A549 (cell line): ENCODE measurements around the gene UQCC3.

Experiments used
- CBX2 ChIP-seq: fragments of 200-600 bp; sonication (generic); IDR thresholded peaks from 2 replicates; pipeline ENCODE4 v1.6.1; 2016; ENCODE audit warnings: low read depth, mild to moderate bottlenecking, borderline replicate concordance
- CHD2 ChIP-seq: fragments of 150-350 bp; IDR thresholded peaks from 2 replicates; pipeline ENCODE4 v1.6.1; 2014; ENCODE audit warnings: low read length; ENCODE audit not compliant: partially characterized antibody
- EP300 ChIP-seq, 2 experiments: fragments of >200 bp; sonication (Bioruptor Twin); formaldehyde crosslinking; IDR thresholded peaks; 2 replicates in 1 of 2; 3 replicates in 1 of 2; pipeline ENCODE4 v1.6.1; 2016 to 2017
- FOXS1 ChIP-seq: fragments of 250-450 bp; sonication (Bioruptor Pico); IDR thresholded peaks from 2 replicates; pipeline ENCODE4 v1.5.0; 2020; ENCODE audit warnings: mild to moderate bottlenecking, moderate library complexity
- GATA3 ChIP-seq: IDR thresholded peaks from 2 replicates; pipeline ENCODE4 v1.6.1; 2012; ENCODE audit warnings: borderline replicate concordance
- KDM1A ChIP-seq: fragments of 200-600 bp; sonication (generic); IDR thresholded peaks from 2 replicates; pipeline ENCODE4 v1.6.1; 2016; ENCODE audit warnings: low read depth, mild to moderate bottlenecking
- POLR2A ChIP-seq: IDR thresholded peaks from 2 replicates; pipeline ENCODE4 v1.6.1; 2012; ENCODE audit warnings: mild to moderate bottlenecking, low read length
- POLR2AphosphoS2 ChIP-seq: conservative IDR thresholded peaks from 2 replicates; pipeline ENCODE4 v1.6.1; 2012; ENCODE audit warnings: low read length, improper control_type of control experiment, inconsistent platforms
- RCOR1 ChIP-seq: fragments of 150-350 bp; IDR thresholded peaks from 2 replicates; pipeline ENCODE4 v1.6.1; 2014; ENCODE audit warnings: antibody characterized with exemption, low read length, low read depth
- TF ChIP-seq, protein P1 (sequence below): fragments of >200 bp; sonication (Bioruptor Twin); formaldehyde crosslinking; IDR thresholded peaks from 3 replicates; pipeline ENCODE4 v1.5.1; 2016
- TF ChIP-seq, protein P2 (sequence below): IDR thresholded peaks from 2 replicates; pipeline ENCODE4 v1.6.1; 2012
- TF ChIP-seq, protein P3 (sequence below): fragments of >200 bp; sonication (Bioruptor Twin); formaldehyde crosslinking; IDR thresholded peaks from 3 replicates; pipeline ENCODE4 v1.6.1; 2016
- TF ChIP-seq, protein P4 (sequence below): IDR thresholded peaks from 2 replicates; pipeline ENCODE4 v1.6.1; 2012
- TF ChIP-seq, protein P5 (sequence below): fragments of 450-650 bp; IDR thresholded peaks from 2 replicates; pipeline ENCODE4 v1.6.1; 2014; ENCODE audit warnings: antibody characterized with exemption

DNA sequence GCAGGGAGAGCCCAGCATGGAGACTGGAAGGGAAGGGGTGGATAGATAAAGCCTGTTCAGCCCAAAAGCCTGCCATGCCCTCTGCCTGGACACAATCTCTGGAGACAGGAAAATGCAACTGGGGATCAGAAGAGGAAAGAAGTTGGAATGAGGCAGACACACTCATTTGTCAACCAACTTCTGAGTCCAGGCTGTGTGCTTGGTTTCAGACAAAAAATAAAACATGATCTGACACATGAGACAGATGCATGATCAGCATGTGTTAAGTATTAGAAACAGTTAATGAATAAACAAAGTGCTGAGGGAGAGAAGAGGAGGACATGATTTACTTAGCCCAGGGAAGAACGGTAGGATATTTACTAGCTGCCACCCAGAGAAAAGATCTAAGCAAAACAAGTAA is 17.0 kb downstream of the UQCC3 start:
- TF ChIP-seq POLR2A = no peak
- no peak for TF ChIP-seq EP300 (IDR thresholded peaks at IDR 0.05)
- no peak for TF ChIP-seq FOXS1
- no peak for TF ChIP-seq CBX2
- no peak for TF ChIP-seq RCOR1
- TF ChIP-seq, protein P1, sequence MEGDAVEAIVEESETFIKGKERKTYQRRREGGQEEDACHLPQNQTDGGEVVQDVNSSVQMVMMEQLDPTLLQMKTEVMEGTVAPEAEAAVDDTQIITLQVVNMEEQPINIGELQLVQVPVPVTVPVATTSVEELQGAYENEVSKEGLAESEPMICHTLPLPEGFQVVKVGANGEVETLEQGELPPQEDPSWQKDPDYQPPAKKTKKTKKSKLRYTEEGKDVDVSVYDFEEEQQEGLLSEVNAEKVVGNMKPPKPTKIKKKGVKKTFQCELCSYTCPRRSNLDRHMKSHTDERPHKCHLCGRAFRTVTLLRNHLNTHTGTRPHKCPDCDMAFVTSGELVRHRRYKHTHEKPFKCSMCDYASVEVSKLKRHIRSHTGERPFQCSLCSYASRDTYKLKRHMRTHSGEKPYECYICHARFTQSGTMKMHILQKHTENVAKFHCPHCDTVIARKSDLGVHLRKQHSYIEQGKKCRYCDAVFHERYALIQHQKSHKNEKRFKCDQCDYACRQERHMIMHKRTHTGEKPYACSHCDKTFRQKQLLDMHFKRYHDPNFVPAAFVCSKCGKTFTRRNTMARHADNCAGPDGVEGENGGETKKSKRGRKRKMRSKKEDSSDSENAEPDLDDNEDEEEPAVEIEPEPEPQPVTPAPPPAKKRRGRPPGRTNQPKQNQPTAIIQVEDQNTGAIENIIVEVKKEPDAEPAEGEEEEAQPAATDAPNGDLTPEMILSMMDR = no peak
- TF ChIP-seq, protein P2, sequence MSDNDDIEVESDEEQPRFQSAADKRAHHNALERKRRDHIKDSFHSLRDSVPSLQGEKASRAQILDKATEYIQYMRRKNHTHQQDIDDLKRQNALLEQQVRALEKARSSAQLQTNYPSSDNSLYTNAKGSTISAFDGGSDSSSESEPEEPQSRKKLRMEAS = no peak
- no peak for TF ChIP-seq CHD2
- TF ChIP-seq, protein P3, sequence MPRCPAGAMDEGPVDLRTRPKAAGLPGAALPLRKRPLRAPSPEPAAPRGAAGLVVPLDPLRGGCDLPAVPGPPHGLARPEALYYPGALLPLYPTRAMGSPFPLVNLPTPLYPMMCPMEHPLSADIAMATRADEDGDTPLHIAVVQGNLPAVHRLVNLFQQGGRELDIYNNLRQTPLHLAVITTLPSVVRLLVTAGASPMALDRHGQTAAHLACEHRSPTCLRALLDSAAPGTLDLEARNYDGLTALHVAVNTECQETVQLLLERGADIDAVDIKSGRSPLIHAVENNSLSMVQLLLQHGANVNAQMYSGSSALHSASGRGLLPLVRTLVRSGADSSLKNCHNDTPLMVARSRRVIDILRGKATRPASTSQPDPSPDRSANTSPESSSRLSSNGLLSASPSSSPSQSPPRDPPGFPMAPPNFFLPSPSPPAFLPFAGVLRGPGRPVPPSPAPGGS = no peak
- TF ChIP-seq, protein P4, sequence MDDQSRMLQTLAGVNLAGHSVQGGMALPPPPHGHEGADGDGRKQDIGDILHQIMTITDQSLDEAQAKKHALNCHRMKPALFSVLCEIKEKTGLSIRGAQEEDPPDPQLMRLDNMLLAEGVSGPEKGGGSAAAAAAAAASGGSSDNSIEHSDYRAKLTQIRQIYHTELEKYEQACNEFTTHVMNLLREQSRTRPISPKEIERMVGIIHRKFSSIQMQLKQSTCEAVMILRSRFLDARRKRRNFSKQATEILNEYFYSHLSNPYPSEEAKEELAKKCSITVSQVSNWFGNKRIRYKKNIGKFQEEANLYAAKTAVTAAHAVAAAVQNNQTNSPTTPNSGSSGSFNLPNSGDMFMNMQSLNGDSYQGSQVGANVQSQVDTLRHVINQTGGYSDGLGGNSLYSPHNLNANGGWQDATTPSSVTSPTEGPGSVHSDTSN = no peak
- TF ChIP-seq POLR2AphosphoS2 = no peak
- TF ChIP-seq, protein P5, sequence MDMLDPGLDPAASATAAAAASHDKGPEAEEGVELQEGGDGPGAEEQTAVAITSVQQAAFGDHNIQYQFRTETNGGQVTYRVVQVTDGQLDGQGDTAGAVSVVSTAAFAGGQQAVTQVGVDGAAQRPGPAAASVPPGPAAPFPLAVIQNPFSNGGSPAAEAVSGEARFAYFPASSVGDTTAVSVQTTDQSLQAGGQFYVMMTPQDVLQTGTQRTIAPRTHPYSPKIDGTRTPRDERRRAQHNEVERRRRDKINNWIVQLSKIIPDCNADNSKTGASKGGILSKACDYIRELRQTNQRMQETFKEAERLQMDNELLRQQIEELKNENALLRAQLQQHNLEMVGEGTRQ = no peak
- TF ChIP-seq KDM1A = no peak
- no peak for TF ChIP-seq GATA3
